ENCODE data around the gene KRT33B. TPM values are rescaled to one million over a fixed set of nuclear protein-coding genes. Genes with fewer than 3 reads are reported as not detected.

The KRT33B gene
- total and polyA plus RNA-seq, 2 of the 8 experiments (the other 6 are each of a cell fraction or from before 2014, with no cell fraction given) = not detected

DNA sequence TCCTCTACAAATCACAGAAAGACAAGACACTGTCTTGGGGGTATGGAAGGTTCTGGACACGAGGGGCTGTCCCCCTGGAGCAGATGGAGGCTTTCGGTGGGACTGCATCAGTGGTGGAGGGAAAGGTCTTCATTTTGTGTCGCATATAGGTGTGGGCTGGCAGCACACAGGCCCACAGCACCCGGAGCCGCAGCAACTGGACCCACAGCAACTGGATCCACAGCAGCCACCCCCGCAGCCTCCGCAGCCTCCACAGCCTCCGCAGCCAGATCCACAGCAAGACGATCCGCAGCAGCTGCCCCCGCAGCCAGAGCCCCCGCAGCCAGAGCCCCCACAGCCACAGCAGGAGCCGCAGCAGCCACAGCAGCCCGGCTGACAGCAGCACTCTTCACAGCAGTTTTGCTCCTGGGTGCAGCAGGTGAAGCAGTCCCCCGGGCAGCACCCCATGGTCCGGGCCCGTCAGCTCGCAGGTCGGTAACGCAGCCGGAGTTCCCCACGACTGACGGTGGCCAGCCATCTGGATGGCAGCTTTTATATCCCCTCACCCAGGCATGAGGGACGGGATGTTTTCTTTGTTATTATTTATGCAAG is 54.3 kb downstream of the KRT33B start, which contains the start of gene KRTAP17-1:
TSS of gene KRTAP17-1 (minus strand) at position 507 of the 591 bp plus-strand sequence. CDS start at position 447, 60 bp downstream.
- H3K9ac ChIP-seq (replicated peaks in 1 of 4; ENCODE audit: extremely low read depth in 1 of 4, low read depth in 3 of 4, low read length in 3 of 4) = no peak within 1 kb of the TSS
- no peaks in the 10 kb centered on the region for H3K79me1 ChIP-seq (ENCODE audit: low read depth, low read length)
- no peaks in the 10 kb centered on the region for H3K79me2 ChIP-seq (ENCODE audit: control insufficient read depth in 1 of 2, insufficient read depth in 2 of 2, low read length in 2 of 2)
- H3K14ac ChIP-seq (ENCODE audit: insufficient read length) = no peak within 1 kb of the TSS
- H2BK120ac ChIP-seq (replicated peaks; ENCODE audit: low read depth, low read length) = no peak within 1 kb of the TSS
- no peak within 1 kb of the TSS for H4K91ac ChIP-seq (replicated peaks; ENCODE audit: insufficient read length, low read length)
- H3K56ac ChIP-seq (replicated peaks; ENCODE audit: insufficient read length, low read depth, low read length) = no peak within 1 kb of the TSS
- H3K27me3 ChIP-seq (replicated peaks in 1 of 4; ENCODE audit: control insufficient read depth in 3 of 4, extremely low read depth in 1 of 4, insufficient read depth in 3 of 4, low read length in 3 of 4) = no peaks in the 10 kb centered on the region
- H2BK5ac ChIP-seq (ENCODE audit: low read depth, low read length) = no peak within 1 kb of the TSS
- no peak for TF ChIP-seq RXRA (IDR thresholded peaks at IDR 0.05; ENCODE audit: insufficient read depth, low read depth, low read length)
- no peak for TF ChIP-seq KDM4A (IDR thresholded peaks at IDR 0.05; ENCODE audit: low read depth, low read length, severe bottlenecking)
- no peak for TF ChIP-seq TEAD4 (IDR thresholded peaks at IDR 0.05; ENCODE audit: low read depth, low read length)
- TF ChIP-seq RNF2 (IDR thresholded peaks at IDR 0.05; ENCODE audit: borderline replicate concordance, low read depth, low read length, missing control alignments, poor library complexity, severe bottlenecking) = no peak
- TF ChIP-seq BRCA1 (IDR thresholded peaks at IDR 0.05; ENCODE audit: low read depth, low read length) = no peak
- no peak for TF ChIP-seq RBBP5 (IDR thresholded peaks at IDR 0.05; ENCODE audit: borderline replicate concordance, low read depth, low read length)
- TF ChIP-seq MAFK (IDR thresholded peaks at IDR 0.05; ENCODE audit: low read depth, low read length) = no peak
- peak within 1 kb of the TSS; percentile 48; the same call in 1 of the 2 replicates for H4K8ac ChIP-seq (ENCODE audit: extremely low read depth, insufficient read depth, low read length)
- DNase-seq (ENCODE audit: low read depth in 1 of 2, low spot score in 2 of 2) (no peak), FAIRE-seq (no peak)
- 0 out of 4 replicates have a peak, but pooled peaks cover 0 to 5% of the 10 kb centered on the region in 2 experiments for H3K9me3 ChIP-seq (ENCODE audit: insufficient read depth in 2 of 2, low read depth in 1 of 2, low read length in 1 of 2)
- 0 out of 7 replicates have a peak, but pooled peaks cover 0 to 2% (median 0%) of the 10 kb centered on the region in 4 experiments for H3K4me1 ChIP-seq (replicated peaks in 1 of 4; ENCODE audit: control insufficient read depth in 3 of 4, insufficient read depth in 4 of 4, low read length in 3 of 4)
- no peak within 1 kb of the TSS for H3K23ac ChIP-seq (ENCODE audit: insufficient read length)
- H3K18ac ChIP-seq (ENCODE audit: extremely low read depth, low read length) = no peak within 1 kb of the TSS
- no peaks in the 10 kb centered on the region for H4K20me1 ChIP-seq (replicated peaks in 1 of 2; ENCODE audit: control insufficient read depth in 1 of 2, insufficient read depth in 2 of 2, low read length in 2 of 2)
- H2BK12ac ChIP-seq (ENCODE audit: low read depth, low read length) = no peak within 1 kb of the TSS
- H3K36me3 ChIP-seq (ENCODE audit: control insufficient read depth in 2 of 4, insufficient read depth in 4 of 4, low read length in 3 of 4) = no peaks in the 10 kb centered on the region
- H3K27ac ChIP-seq (ENCODE audit: low read depth, low read length) = no peak within 1 kb of the TSS
- CTCF ChIA-PET (ENCODE audit: partially characterized antibody) = interaction anchor here (2.7 to 3.5 kb wide), 2 partner anchors 8 to 14 kb away, joined by 9 to 31 read pairs; no protein-coding TSS in a partner anchor
- H3K4ac ChIP-seq (replicated peaks; ENCODE audit: insufficient read length, low read depth, low read length) = no peak within 1 kb of the TSS
- no peak within 1 kb of the TSS for H2AFZ ChIP-seq (ENCODE audit: low read length)
- H3K4me2 ChIP-seq (ENCODE audit: insufficient read depth in 1 of 2, low read depth in 2 of 2, low read length in 2 of 2) = no peak within 1 kb of the TSS
- H2BK20ac ChIP-seq (ENCODE audit: low read length) = no peak within 1 kb of the TSS
- no peak within 1 kb of the TSS for H2BK15ac ChIP-seq (ENCODE audit: low read length)
- no peak within 1 kb of the TSS for H2AK5ac ChIP-seq (ENCODE audit: low read depth, low read length)
- H3K23me2 ChIP-seq (ENCODE audit: low read depth, low read length) = no peaks in the 10 kb centered on the region
- H4K5ac ChIP-seq (ENCODE audit: insufficient read length, low read depth, low read length) = no peak within 1 kb of the TSS
- WGBS, 2 experiments (ENCODE audit: extremely low coverage in 1 of 2, insufficient coverage in 1 of 2, insufficient read length in 1 of 2, insufficient replicate concordance in 2 of 2, low coverage in 1 of 2, low lambda C conversion rate in 2 of 2, missing lambda C conversion rate in 1 of 2) = 90% methylated on average over 24 of the region's 24 CpGs; no CpG with 5 or more reads in 1 of the 2 experiments
- no peak within 1 kb of the TSS for H3K4me3 ChIP-seq (ENCODE audit: extremely low read depth in 1 of 4, insufficient read depth in 2 of 4, low read depth in 3 of 4, low read length in 4 of 4)
- POLR2A ChIA-PET (ENCODE audit: partially characterized antibody) = no interaction called here
